ENCODE results near the gene GORASP1. TPM values are rescaled to one million over a fixed set of nuclear protein-coding genes. Genes with fewer than 3 reads are reported as not detected.
A peak's percentile ranks its signal among the peaks of the same experiment; 100 is the strongest.

The GORASP1 gene
- total RNA-seq, 3 donors from 2014 or later = 93.5 to 122 (median 94.7) TPM

- H3K36me3 ChIP-seq (ENCODE audit: low read depth) = no peaks in the 10 kb centered on the region
- H3K4me3 ChIP-seq = no peak overlapping the region
- DNase-seq (no peak), ATAC-seq (no peak)
- H3K4me1 ChIP-seq (ENCODE audit: low read depth) = peaks cover 57% of the 10 kb centered on the region
- intact Hi-C loops (cut with DNase I, micrococcal nuclease) = loop anchor here in 1 of 2 donors (5.0 kb wide), 1 partner anchor 39 kb away; no protein-coding TSS in a partner anchor
- TF ChIP-seq, protein P1, sequence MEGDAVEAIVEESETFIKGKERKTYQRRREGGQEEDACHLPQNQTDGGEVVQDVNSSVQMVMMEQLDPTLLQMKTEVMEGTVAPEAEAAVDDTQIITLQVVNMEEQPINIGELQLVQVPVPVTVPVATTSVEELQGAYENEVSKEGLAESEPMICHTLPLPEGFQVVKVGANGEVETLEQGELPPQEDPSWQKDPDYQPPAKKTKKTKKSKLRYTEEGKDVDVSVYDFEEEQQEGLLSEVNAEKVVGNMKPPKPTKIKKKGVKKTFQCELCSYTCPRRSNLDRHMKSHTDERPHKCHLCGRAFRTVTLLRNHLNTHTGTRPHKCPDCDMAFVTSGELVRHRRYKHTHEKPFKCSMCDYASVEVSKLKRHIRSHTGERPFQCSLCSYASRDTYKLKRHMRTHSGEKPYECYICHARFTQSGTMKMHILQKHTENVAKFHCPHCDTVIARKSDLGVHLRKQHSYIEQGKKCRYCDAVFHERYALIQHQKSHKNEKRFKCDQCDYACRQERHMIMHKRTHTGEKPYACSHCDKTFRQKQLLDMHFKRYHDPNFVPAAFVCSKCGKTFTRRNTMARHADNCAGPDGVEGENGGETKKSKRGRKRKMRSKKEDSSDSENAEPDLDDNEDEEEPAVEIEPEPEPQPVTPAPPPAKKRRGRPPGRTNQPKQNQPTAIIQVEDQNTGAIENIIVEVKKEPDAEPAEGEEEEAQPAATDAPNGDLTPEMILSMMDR (IDR thresholded peaks at IDR 0.05) = no peak
- no peaks in the 10 kb centered on the region for H3K9me3 ChIP-seq
Measured at GRCh38 chr3:39143051-39143885, 35.8 kb upstream of the GORASP1 start.

DNA sequence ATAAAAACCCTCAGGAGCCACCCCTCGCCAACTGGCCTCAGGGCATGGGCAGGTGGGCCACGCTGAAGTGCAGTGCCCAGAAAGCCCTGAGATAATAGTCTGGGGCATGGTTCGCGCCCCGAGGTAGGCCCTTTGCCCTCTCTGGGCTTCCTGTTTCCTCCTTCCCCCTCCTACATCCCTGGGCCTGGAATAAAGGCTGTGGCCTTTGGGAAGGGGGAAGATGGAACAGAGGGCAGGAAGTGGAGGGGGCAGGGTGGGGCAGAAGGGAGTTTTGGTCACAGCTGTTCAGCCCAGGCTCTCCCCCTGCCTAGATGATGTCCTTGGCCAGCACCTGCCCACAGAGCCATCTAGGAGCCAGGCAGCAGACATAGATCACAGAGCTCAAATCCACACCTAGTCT, 34.6 kb upstream of the GORASP1 start:
- peak; percentile 70 to 81 (median 78) for DNase-seq
- Histone ChIP-seq H3K4me3 (no peak overlapping the region), H3K36me3 (ENCODE audit: low read depth) (no peaks in the 10 kb centered on the region), H3K9me3 (no peaks in the 10 kb centered on the region), H3K4me1 (ENCODE audit: low read depth) (peaks cover 45% of the 10 kb centered on the region)
- intact Hi-C loops (cut with DNase I, micrococcal nuclease) = loop anchor here in 1 of 2 donors (5.0 kb wide), 1 partner anchor 40 kb away; no protein-coding TSS in a partner anchor
- ATAC-seq = peak; percentile 73
- TF ChIP-seq, protein P1 (IDR thresholded peaks at IDR 0.05) = no peak

GRCh38 chr3:39141171-39141995, 34.0 kb upstream of the GORASP1 start:
- no peaks in the 10 kb centered on the region for H3K36me3 ChIP-seq (ENCODE audit: low read depth)
- no peak overlapping the region for H3K4me3 ChIP-seq
- intact Hi-C loops (cut with DNase I, micrococcal nuclease) = loop anchor here in 1 of 2 donors (5.0 kb wide), 1 partner anchor 41 kb away; no protein-coding TSS in a partner anchor
- DNase-seq (peak; percentile 86 to 94 (median 92)), ATAC-seq (peak; percentile 77)
- TF ChIP-seq, protein P1 (IDR thresholded peaks at IDR 0.05) = no peak
- H3K9me3 ChIP-seq = no peaks in the 10 kb centered on the region
- H3K4me1 ChIP-seq (ENCODE audit: low read depth) = peaks cover 38% of the 10 kb centered on the region

DNA sequence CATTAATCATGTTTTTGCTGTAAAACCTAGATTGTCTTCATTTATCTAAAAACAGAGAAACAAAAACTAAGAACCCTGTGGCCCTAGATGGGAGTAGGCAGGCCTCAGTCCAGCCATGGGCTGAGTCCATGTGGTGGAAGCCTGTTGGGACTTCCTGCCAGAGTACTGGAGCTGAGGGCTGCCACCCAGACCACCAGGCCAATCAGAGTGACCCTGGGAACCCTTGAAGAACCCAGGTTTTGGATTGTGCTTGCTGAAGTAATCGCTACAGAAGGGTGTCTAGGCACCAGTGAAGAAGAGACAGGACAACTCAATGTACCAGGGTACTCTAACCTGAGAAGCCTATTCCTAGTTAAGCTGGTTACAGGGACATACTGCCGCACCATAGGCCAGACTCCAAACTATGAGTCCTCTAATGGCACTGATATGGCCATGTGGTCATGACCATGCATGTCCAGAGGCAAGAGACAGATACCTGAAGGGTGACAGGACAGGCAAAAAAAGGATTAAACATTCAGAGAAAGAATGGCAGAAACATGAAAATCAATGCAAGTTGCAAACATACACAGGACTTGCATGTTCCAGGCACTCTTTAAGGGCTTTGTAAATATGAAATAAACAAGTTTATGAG, 33.0 kb upstream of the GORASP1 start:
- DNase-seq (peak in 1 of 3 donors; percentile 23), ATAC-seq (no peak)
- no peaks in the 10 kb centered on the region for H3K36me3 ChIP-seq (ENCODE audit: low read depth)
- no peak overlapping the region for H3K4me3 ChIP-seq
- intact Hi-C loops (cut with DNase I, micrococcal nuclease) = loop anchor here in 1 of 2 donors (5.0 kb wide), 1 partner anchor 42 kb away; no protein-coding TSS in a partner anchor
- H3K9me3 ChIP-seq = no peaks in the 10 kb centered on the region
- H3K4me1 ChIP-seq (ENCODE audit: low read depth) = peaks cover 32% of the 10 kb centered on the region
- TF ChIP-seq, protein P1 (IDR thresholded peaks at IDR 0.05) = no peak

- intact Hi-C loops (cut with DNase I, micrococcal nuclease) = loop anchor here in 1 of 2 donors (10.0 kb wide), 1 partner anchor 45 kb away; no protein-coding TSS in a partner anchor
- Histone ChIP-seq H3K9me3 (no peaks in the 10 kb centered on the region), H3K4me3 (no peak overlapping the region), H3K4me1 (ENCODE audit: low read depth) (peaks cover 32% of the 10 kb centered on the region), H3K36me3 (ENCODE audit: low read depth) (no peaks in the 10 kb centered on the region)
- TF ChIP-seq, protein P1 (IDR thresholded peaks at IDR 0.05) = no peak
- DNase-seq (no peak), ATAC-seq (no peak)
Measured at GRCh38 chr3:39139442-39139841, 32.0 kb upstream of the GORASP1 start.

Data from mucosa of descending colon (tissue), 3 donors.